Measurements from ENCODE around the gene POU2F1. TPM values are rescaled to one million over a fixed set of nuclear protein-coding genes. Genes with fewer than 3 reads are reported as not detected.

Gene POU2F1
- total and polyA plus RNA-seq, 2 experiments from 2014 or later: 38.8 to 66.1 TPM

- no peaks in the 10 kb centered on the region for H3K36me3 Mint-ChIP-seq (ENCODE audit: low read depth)
- H3K4me3 Mint-ChIP-seq: no peak overlapping the region
- no peaks in the 10 kb centered on the region for H3K79me2 ChIP-seq (replicated peaks; ENCODE audit: insufficient read depth)
- DNase-seq (ENCODE audit: low spot score): no peak
- H3K9me3 Mint-ChIP-seq: no peaks in the 10 kb centered on the region
- H3K36me3 ChIP-seq (ENCODE audit: insufficient read depth): no peaks in the 10 kb centered on the region
- no peak for ATAC-seq
- H3K27ac ChIP-seq (ENCODE audit: low read depth): no peak overlapping the region
- H3K9me2 ChIP-seq (ENCODE audit: insufficient read depth): peaks cover 13% of the 10 kb centered on the region
- peaks cover 2% of the 10 kb centered on the region for H3K27me3 Mint-ChIP-seq (ENCODE audit: insufficient read depth, low read depth, poor library complexity)
- no peaks in the 10 kb centered on the region; the same call in 1 of the 2 replicates for H3K4me1 ChIP-seq (ENCODE audit: insufficient read depth)
- TF ChIP-seq JUNB (IDR thresholded peaks at IDR 0.05; ENCODE audit: unreplicated experiment): no peak
- TF ChIP-seq EZH2 (IDR thresholded peaks at IDR 0.05; ENCODE audit: low read depth, unreplicated experiment): no peak
- no peak for TF ChIP-seq ZNF462 (CRISPR knock-in tag; IDR thresholded peaks at IDR 0.05)
- no peak for TF ChIP-seq ETS1 (IDR thresholded peaks at IDR 0.05)
- no peaks in the 10 kb centered on the region for H3K27me3 ChIP-seq (ENCODE audit: insufficient read depth)
- H2AFZ ChIP-seq: no peak overlapping the region
- peaks cover 16% of the 10 kb centered on the region for H3K4me1 Mint-ChIP-seq
- no peaks in the 10 kb centered on the region for H3F3A ChIP-seq (replicated peaks; ENCODE audit: low read depth)
- no peaks in the 10 kb centered on the region for H4K20me1 ChIP-seq (replicated peaks; ENCODE audit: insufficient read depth)
- no peak overlapping the region for H3K4me2 ChIP-seq
- H3K4me3 ChIP-seq: no peak overlapping the region
- no peak overlapping the region for H3K27ac Mint-ChIP-seq
Measured at GRCh38 chr1:167178831-167179230, 41.9 kb upstream of the POU2F1 start.
